H1 (cell line): ENCODE data around the gene ARID3B. TPM values are rescaled to one million over a fixed set of nuclear protein-coding genes. Genes with fewer than 3 reads are reported as not detected.

ENCODE experiments used
- CTCF ChIA-PET: fragments of 300-600 bp; sonication (Branson Sonifier 250); formaldehyde crosslinking; loops from one replicate; lab custom pipeline; 2021; ENCODE audit not compliant: partially characterized antibody; lab: Charles Lee
- POLR2A ChIA-PET: fragments of 300-600 bp; sonication (Branson Sonifier 250); formaldehyde crosslinking; loops from one replicate; lab custom pipeline; 2021; ENCODE audit warnings: inconsistent platforms; ENCODE audit not compliant: partially characterized antibody; lab: Charles Lee
- DNase-seq, 2 experiments: peaks; one replicate each; pipeline versions ENCODE4 v3.0.0 to v3.0.0-alpha.2; 2010 to 2022; ENCODE audit warnings: low spot score in 2 of 2, low read depth in 1 of 2, mixed read lengths in 1 of 2
- FAIRE-seq: peaks from 2 replicates; lab custom pipeline; 2011; peaks lifted over from hg19 to GRCh38; lab: Jason Lieb, UNC
- H2AFZ ChIP-seq: 2 replicates; pipeline ENCODE4 v1.8.1; 2012; ENCODE audit warnings: low read length, inconsistent platforms
- H2AK5ac ChIP-seq: 2 replicates; pipeline ENCODE4 v1.6.1; 2013; ENCODE audit warnings: low read depth, low read length
- H2BK120ac ChIP-seq: replicated peaks from 2 replicates; pipeline ENCODE3; 2013; ENCODE audit warnings: low read depth, low read length, inconsistent platforms
- H2BK12ac ChIP-seq: 2 replicates; pipeline ENCODE4 v1.6.1; 2013; ENCODE audit warnings: low read depth, low read length
- H2BK15ac ChIP-seq: 2 replicates; pipeline ENCODE4 v1.6.1; 2013; ENCODE audit warnings: low read length
- H2BK20ac ChIP-seq: 2 replicates; pipeline ENCODE4 v1.6.1; 2013; ENCODE audit warnings: low read length
- H2BK5ac ChIP-seq: 2 replicates; pipeline ENCODE4 v1.6.1; 2013; ENCODE audit warnings: low read depth, low read length
- H3K14ac ChIP-seq: 2 replicates; pipeline ENCODE4 v1.6.1; 2013; ENCODE audit warnings: inconsistent platforms; ENCODE audit not compliant: insufficient read length
- H3K18ac ChIP-seq: 2 replicates; pipeline ENCODE4 v1.6.1; 2013; ENCODE audit warnings: low read length; ENCODE audit errors: extremely low read depth
- H3K23ac ChIP-seq: 2 replicates; pipeline ENCODE4 v1.6.1; 2013; ENCODE audit warnings: inconsistent platforms; ENCODE audit not compliant: insufficient read length
- H3K23me2 ChIP-seq: 2 replicates; pipeline ENCODE4 v1.6.1; 2013; ENCODE audit warnings: low read depth, low read length
- H3K27ac ChIP-seq: 2 replicates; pipeline ENCODE4 v1.6.1; 2011; ENCODE audit warnings: low read depth, low read length, inconsistent platforms
- H3K27me3 ChIP-seq, 4 experiments: replicated peaks in 1 of 4; 1 replicate in 1 of 4; 2 replicates in 3 of 4; pipeline versions ENCODE4 v1.6.1 to v1.8.1; 2011 to 2013; ENCODE audit warnings: low read length in 3 of 4, mild to moderate bottlenecking in 3 of 4, inconsistent platforms in 2 of 4, mixed read lengths in 2 of 4, moderate library complexity in 1 of 4; ENCODE audit not compliant: control insufficient read depth in 3 of 4, insufficient read depth in 3 of 4; ENCODE audit errors: extremely low read depth in 1 of 4
- H3K36me3 ChIP-seq, 4 experiments: 2 replicates each; pipeline versions ENCODE4 v1.6.1 to v1.8.1; 2011 to 2013; ENCODE audit warnings: mild to moderate bottlenecking in 4 of 4, low read length in 3 of 4, moderate library complexity in 2 of 4, control low read depth in 1 of 4, inconsistent platforms in 1 of 4; ENCODE audit not compliant: insufficient read depth in 4 of 4, control insufficient read depth in 2 of 4
- H3K4ac ChIP-seq: replicated peaks from 2 replicates; pipeline ENCODE3; 2013; ENCODE audit warnings: low read length, low read depth, mixed read lengths, inconsistent platforms; ENCODE audit not compliant: insufficient read length
- H3K4me1 ChIP-seq, 4 experiments: replicated peaks in 1 of 4; 1 replicate in 1 of 4; 2 replicates in 3 of 4; pipeline versions ENCODE4 v1.6.1 to v1.8.1; 2011 to 2013; ENCODE audit warnings: low read length in 3 of 4, inconsistent platforms in 2 of 4, mixed read lengths in 1 of 4; ENCODE audit not compliant: insufficient read depth in 4 of 4, control insufficient read depth in 3 of 4
- H3K4me2 ChIP-seq, 2 experiments: 2 replicates each; pipeline versions ENCODE4 v1.6.1 to v1.8.1; 2011 to 2013; ENCODE audit warnings: low read depth in 2 of 2, low read length in 2 of 2, control low read depth in 1 of 2, inconsistent platforms in 1 of 2, mild to moderate bottlenecking in 1 of 2; ENCODE audit not compliant: insufficient read depth in 1 of 2
- H3K4me3 ChIP-seq, 4 experiments: fragments of 200-600, 300-600 bp in 1 of 4; sonication (generic), shearing (Covaris generic), sonication (Bioruptor Twin) in 1 of 4; 2 replicates each; pipeline versions ENCODE4 v1.5.1 to v1.8.1; 2011 to 2016; ENCODE audit warnings: low read length in 4 of 4, low read depth in 3 of 4, control low read depth in 2 of 4, inconsistent platforms in 2 of 4, mild to moderate bottlenecking in 2 of 4, mixed read lengths in 1 of 4, moderate library complexity in 1 of 4; ENCODE audit not compliant: insufficient read depth in 2 of 4; ENCODE audit errors: extremely low read depth in 1 of 4
- H3K56ac ChIP-seq: replicated peaks from 2 replicates; pipeline ENCODE3; 2013; ENCODE audit warnings: low read depth, mild to moderate bottlenecking, mixed read lengths, low read length, inconsistent platforms; ENCODE audit not compliant: insufficient read length
- H3K79me1 ChIP-seq: 2 replicates; pipeline ENCODE4 v1.6.1; 2013; ENCODE audit warnings: low read depth, low read length, control low read depth
- H3K79me2 ChIP-seq, 2 experiments: 2 replicates each; pipeline versions ENCODE4 v1.6.1 to v1.8.1; 2012 to 2013; ENCODE audit warnings: low read length in 2 of 2, mild to moderate bottlenecking in 2 of 2, inconsistent platforms in 1 of 2; ENCODE audit not compliant: insufficient read depth in 2 of 2, control insufficient read depth in 1 of 2
- H3K9ac ChIP-seq, 4 experiments: replicated peaks in 1 of 4; 1 replicate in 1 of 4; 2 replicates in 3 of 4; pipeline versions ENCODE4 v1.6.1 to v1.8.1; 2011 to 2013; ENCODE audit warnings: low read depth in 3 of 4, low read length in 3 of 4, control low read depth in 2 of 4, mild to moderate bottlenecking in 2 of 4, moderate library complexity in 2 of 4, inconsistent platforms in 1 of 4; ENCODE audit errors: extremely low read depth in 1 of 4
- H3K9me3 ChIP-seq, 2 experiments: 2 replicates each; pipeline versions ENCODE4 v1.6.1 to v1.8.1; 2012 to 2013; ENCODE audit warnings: mild to moderate bottlenecking in 2 of 2, moderate library complexity in 2 of 2, control low read depth in 1 of 2, inconsistent platforms in 1 of 2, low read depth in 1 of 2, low read length in 1 of 2, mixed read lengths in 1 of 2; ENCODE audit not compliant: insufficient read depth in 2 of 2
- H4K20me1 ChIP-seq, 2 experiments: replicated peaks in 1 of 2; 2 replicates each; pipeline versions ENCODE3 to v1.8.1; 2011 to 2013; ENCODE audit warnings: inconsistent platforms in 2 of 2, low read length in 2 of 2, mild to moderate bottlenecking in 1 of 2; ENCODE audit not compliant: insufficient read depth in 2 of 2, control insufficient read depth in 1 of 2
- H4K5ac ChIP-seq: 2 replicates; pipeline ENCODE4 v1.6.1; 2013; ENCODE audit warnings: low read length, low read depth, mixed read lengths, inconsistent platforms; ENCODE audit not compliant: insufficient read length
- H4K8ac ChIP-seq: 2 replicates; pipeline ENCODE4 v1.8.0; 2013; ENCODE audit warnings: mild to moderate bottlenecking, moderate library complexity, low read length, inconsistent platforms; ENCODE audit not compliant: insufficient read depth; ENCODE audit errors: extremely low read depth
- H4K91ac ChIP-seq: replicated peaks from 2 replicates; pipeline ENCODE3; 2013; ENCODE audit warnings: low read length, mixed read lengths, inconsistent platforms; ENCODE audit not compliant: insufficient read length
- HDAC6 ChIP-seq: IDR thresholded peaks from one replicate; pipeline ENCODE4 v1.7.1; 2012; ENCODE audit warnings: low read depth, mild to moderate bottlenecking, inconsistent platforms, low read length, moderate library complexity
- POLR2A ChIP-seq, 2 experiments: IDR thresholded peaks; 1 replicate in 1 of 2; 2 replicates in 1 of 2; pipeline ENCODE4 v1.6.1; 2011; ENCODE audit warnings: low read depth in 2 of 2, low read length in 2 of 2, mild to moderate bottlenecking in 2 of 2; ENCODE audit errors: control extremely low read depth in 1 of 2
- POLR2AphosphoS5 ChIP-seq: IDR thresholded peaks from 2 replicates; pipeline ENCODE4 v1.6.1; 2011; ENCODE audit warnings: low read depth, low read length
- SP1 ChIP-seq: IDR thresholded peaks from 2 replicates; pipeline ENCODE4 v1.6.1; 2011; ENCODE audit warnings: low read depth, low read length
- WGBS, 2 experiments: shearing (Covaris generic) in 1 of 2; methylation state at CpG; one replicate each; pipeline versions ENCODE4 v1.1.6 to v1.1.7; 2013 to 2015; ENCODE audit warnings: low lambda C conversion rate in 2 of 2, mixed read lengths in 2 of 2, inconsistent platforms in 1 of 2, low coverage in 1 of 2, missing lambda C conversion rate in 1 of 2; ENCODE audit not compliant: insufficient replicate concordance in 2 of 2, insufficient coverage in 1 of 2, insufficient read length in 1 of 2; ENCODE audit errors: extremely low coverage in 1 of 2, missing lambda C conversion rate in 1 of 2; 5-methylcytosine and 5-hydroxymethylcytosine counted together
- polyA plus RNA-seq, 7 experiments: library from polyadenylated mRNA; depleted of rRNA in 3 of 7; stranded (reverse) in 5 of 7; unstranded in 2 of 7; fragments of >200 nt in 5 of 7; fragments of 200-250 nt in 2 of 7; gene quantifications; 1 replicate in 5 of 7; 2 replicates in 1 of 7; 4 replicates in 1 of 7; pipeline versions ENCODE4 v1.2.1 to v1.2.3, GENCODE V29; 2011 to 2013; ENCODE audit warnings: missing spikeins in 2 of 7, mixed read lengths in 2 of 7
- total RNA-seq: library from RNA; stranded (reverse); fragmentation: NEBNext Ultra II Directional; extraction: Animal tissue kit (Norgen Biotek cat#: 25700); gene quantifications from 2 replicates; pipeline ENCODE4 v1.2.1, GENCODE V29; 2021

ARID3B gene
- total and polyA plus RNA-seq, 2 of the 8 experiments (the other 6 are each of a cell fraction or from before 2014, with no cell fraction given), result 81.0 to 115 TPM

DNA sequence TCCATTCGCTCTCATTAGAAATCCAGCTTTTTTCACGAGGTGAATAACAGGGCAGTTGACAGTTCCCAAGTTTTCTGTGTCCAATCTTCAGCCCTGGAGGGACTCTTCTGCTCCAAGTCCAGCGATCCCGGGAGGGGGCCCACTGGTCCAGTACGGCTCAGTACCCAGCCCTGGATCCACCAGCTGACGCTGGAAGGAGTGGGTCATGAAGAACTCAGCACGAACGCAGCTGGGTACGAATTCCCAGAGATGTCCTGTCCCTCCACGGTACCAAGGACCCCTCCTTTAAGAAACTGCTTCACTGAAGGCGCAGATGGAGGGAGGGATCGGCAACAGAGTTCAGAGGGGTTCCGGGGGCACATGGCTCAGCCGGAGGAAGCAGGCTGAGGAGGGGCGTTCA lies 58.1 kb downstream of the ARID3B start:
- Histone ChIP-seq H2AFZ (no peak overlapping the region), H3K4me1 (peaks cover 0 to 3% (median 3%) of the 10 kb centered on the region in 4 experiments; a peak in 5 of 7 replicates), H4K5ac (no peak overlapping the region), H4K91ac (no peak overlapping the region), H3K9me3 (no peaks in the 10 kb centered on the region), H2BK120ac (no peak overlapping the region), H3K23me2 (no peaks in the 10 kb centered on the region), H3K4me2 (peak overlapping the region in 1 of 2 experiments; percentile 65; a peak in 1 of 4 replicates), H3K14ac (no peak overlapping the region), H3K4me3 (no peak overlapping the region), H3K27ac (no peak overlapping the region), H3K9ac (no peak overlapping the region), H3K27me3 (no peaks in the 10 kb centered on the region; a peak in 1 of 7 replicates), H2AK5ac (no peak overlapping the region), H3K4ac (no peak overlapping the region), H3K18ac (no peak overlapping the region), H2BK5ac (no peak overlapping the region), H3K79me2 (no peaks in the 10 kb centered on the region), H2BK15ac (no peak overlapping the region), H4K8ac (no peak overlapping the region), H3K79me1 (no peaks in the 10 kb centered on the region), H4K20me1 (peaks cover 0 to 7% of the 10 kb centered on the region in 2 experiments), H3K36me3 (peaks cover 4 to 17% (median 6%) of the 10 kb centered on the region in 4 experiments; a peak in 6 of 8 replicates), H2BK20ac (no peak overlapping the region), H3K56ac (no peak overlapping the region), H3K23ac (no peak overlapping the region), H2BK12ac (no peak overlapping the region)
- CTCF ChIA-PET, result interaction anchor here (1.0 to 1.8 kb wide), 4 partner anchors 9 to 25 kb away, joined by 3 to 6 read pairs (median 4); no protein-coding TSS in a partner anchor
- no peak for DNase-seq
- WGBS, 2 experiments, result 97% methylated on average over 15 of the region's 15 CpGs; no CpG with 5 or more reads in 1 of the 2 experiments
- no peak for FAIRE-seq
- POLR2A ChIA-PET, result interaction anchor here (0.7 to 9.3 kb wide), 13 partner anchors 10 to 221 kb away, joined by 3 to 122 read pairs (median 4); partner anchors contain the start of genes ARID3B and CLK3
- TF ChIP-seq SP1 (no peak), POLR2AphosphoS5 (no peak), POLR2A (IDR thresholded peaks at IDR 0.05; ENCODE audit: control extremely low read depth in 1 of 2, low read depth in 2 of 2, low read length in 2 of 2) (no peak; a peak in 1 of 3 replicates), HDAC6 (no peak)
